HG03354 (cell line): Measurements from ENCODE around the gene KCNQ5.
A peak's percentile ranks its signal among the peaks of the same experiment; 100 is the strongest.

ENCODE experiments used
- ATAC-seq: cut with Tn5 transposase; IDR thresholded peaks from one replicate; pipeline ENCODE4 v1.9.1; 2021; ENCODE audit warnings: mild to moderate bottlenecking; ENCODE audit not compliant: unreplicated experiment, poor library complexity, severe bottlenecking

The KCNQ5 gene

GRCh38 chr6:73024598-73024997 lies 402.7 kb downstream of the KCNQ5 start:
- ATAC-seq, result no peak

DNA sequence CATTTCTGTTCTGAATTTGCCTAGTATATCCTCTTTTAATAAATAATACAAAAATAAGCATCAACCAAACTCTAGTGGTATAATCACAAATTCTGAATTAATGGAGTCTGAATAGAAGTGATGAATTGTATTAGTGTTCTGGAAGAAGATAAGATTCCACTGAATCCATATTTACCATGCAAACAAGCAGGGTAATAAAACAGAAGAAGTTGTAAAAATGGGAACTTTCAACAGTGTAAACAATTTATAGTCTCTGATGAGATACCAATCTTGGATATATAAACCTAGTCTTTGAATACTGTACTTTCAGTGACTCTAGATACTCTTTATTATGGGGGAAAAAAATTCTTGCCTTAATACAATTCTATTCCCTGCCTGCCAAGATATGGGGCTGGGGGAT lies 405.8 kb downstream of the KCNQ5 start:
- ATAC-seq, result no peak

- ATAC-seq, result no peak
Observed at GRCh38 chr6:73028124-73028766, 406.4 kb downstream of the KCNQ5 start.

GRCh38 chr6:73028893-73029450 lies 407.1 kb downstream of the KCNQ5 start:
- ATAC-seq, result no peak

DNA sequence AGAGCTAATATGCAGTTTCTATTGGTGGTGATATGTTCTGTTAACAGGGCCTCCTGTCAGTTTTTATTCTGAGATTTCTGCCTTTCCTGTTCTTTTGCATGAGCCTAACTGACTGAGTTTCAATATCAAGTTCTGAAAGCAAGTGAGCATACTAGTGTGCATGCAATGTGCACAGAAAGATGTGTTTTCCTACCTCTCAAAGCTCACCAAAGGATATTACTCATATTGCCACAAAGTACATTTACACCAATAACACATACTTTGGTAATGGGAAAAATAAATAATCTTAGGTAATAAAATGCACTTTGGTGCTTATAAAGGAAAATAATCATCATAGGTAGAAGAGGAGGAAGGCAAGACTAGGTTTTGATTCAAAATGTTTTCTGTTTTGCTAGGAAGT lies 408.4 kb downstream of the KCNQ5 start:
- peak; percentile 64 for ATAC-seq

DNA sequence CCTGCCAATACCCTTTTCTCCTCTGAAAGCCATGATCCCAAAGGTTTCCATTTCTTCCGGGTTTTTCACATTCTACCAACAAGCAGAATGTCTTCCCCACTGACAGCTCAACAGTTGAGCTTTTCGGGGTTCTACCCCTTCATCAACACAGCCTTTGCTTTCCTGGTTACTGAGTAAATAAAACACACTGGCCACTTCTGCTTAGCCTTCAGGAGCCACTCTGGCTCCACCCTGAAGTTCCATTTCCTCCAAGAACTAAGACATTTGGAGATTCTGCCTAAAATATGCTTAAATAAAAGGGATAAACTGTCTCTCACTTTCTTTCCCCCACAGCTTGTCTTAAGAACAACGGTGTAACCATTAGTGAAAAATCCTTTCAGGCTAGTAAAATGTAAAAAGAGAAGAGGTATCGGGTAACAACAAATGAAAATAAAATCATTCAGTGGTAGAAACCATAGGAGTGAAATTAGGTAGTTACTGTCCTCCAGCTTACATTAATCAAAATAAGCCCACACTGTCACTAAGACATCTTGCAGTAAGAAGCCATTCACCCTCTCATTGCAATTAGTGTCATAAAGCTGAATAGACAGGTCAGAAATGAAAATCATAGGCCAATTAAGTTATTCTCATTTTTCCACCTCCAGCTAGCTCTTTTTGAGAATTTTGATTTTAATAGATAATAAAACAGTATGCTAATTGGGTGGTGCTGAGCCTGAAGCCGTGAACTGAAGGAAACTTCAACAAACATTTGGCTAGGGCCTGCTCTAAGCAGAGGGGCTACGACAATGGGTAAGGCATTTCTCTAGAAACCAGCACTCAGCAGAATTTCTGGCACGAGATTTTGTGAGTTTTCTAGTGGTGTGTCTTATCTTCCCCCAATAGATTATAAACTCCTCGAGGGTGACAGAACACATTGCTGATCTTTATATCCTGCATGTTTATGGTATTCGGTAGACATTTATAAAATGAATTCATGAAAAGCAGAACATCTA lies 409.2 kb downstream of the KCNQ5 start:
- peak; percentile 35 for ATAC-seq

DNA sequence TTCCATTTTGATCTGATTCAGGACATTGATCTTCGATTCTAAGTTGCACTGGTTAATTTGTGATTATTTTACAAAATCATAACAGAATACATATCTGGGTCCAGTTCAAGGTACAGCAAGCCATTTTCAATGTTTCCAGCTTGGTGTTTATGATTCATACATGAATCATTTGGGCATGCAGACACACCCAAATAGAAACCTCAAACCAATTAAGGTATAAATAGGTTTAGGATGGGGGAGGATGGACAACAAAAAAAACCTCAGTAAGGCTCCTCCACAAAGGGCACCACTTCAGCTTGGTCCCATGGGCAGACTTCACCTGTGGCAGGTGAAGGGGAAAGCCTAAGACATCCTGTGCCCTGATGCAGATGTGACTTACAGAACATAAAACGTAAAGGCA lies 410.7 kb downstream of the KCNQ5 start:
- no peak for ATAC-seq

GRCh38 chr6:73036689-73037088 lies 414.8 kb downstream of the KCNQ5 start:
- ATAC-seq, result no peak

GRCh38 chr6:73041051-73041450 lies 419.2 kb downstream of the KCNQ5 start:
- ATAC-seq, result no peak

GRCh38 chr6:73042892-73043291 lies 421.0 kb downstream of the KCNQ5 start:
- no peak for ATAC-seq

DNA sequence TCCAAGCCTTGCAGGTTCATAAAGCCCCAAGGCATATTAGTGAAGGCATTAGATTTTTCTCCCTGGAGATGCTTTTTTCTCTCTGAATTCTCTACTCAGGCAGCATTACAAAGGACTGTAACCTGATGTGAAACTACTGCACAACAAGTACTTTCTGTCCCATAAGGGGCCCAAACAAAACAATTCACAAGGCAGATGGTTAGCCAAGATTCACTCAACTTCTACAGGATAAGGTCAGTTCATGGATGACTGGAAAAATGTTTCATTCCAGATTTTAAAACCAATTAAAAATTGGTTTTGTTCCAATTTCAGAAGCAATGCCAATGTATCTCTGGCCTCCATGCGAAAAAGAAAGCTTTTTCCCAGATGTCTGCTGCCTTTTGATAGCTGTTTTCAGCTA lies 421.6 kb downstream of the KCNQ5 start:
- no peak for ATAC-seq

DNA sequence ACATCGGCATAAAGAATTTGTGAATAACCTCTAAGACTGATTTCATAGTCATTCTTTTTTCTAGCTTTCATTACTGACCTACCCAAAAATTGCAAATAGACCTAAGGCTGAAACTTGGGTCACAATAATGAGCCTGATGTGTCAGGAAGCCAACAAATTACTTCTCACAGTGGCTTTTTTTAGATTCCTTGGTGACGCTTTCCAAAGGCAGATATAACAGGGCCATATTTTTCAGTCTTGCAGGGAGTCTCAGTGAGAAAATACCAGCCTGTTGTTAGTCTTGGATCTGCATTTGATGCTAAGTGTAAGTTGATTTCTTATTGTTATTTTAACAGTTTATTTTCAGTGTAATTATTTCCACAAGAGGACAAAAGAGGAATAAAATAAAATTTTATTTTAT lies 423.7 kb downstream of the KCNQ5 start:
- ATAC-seq, result no peak

DNA sequence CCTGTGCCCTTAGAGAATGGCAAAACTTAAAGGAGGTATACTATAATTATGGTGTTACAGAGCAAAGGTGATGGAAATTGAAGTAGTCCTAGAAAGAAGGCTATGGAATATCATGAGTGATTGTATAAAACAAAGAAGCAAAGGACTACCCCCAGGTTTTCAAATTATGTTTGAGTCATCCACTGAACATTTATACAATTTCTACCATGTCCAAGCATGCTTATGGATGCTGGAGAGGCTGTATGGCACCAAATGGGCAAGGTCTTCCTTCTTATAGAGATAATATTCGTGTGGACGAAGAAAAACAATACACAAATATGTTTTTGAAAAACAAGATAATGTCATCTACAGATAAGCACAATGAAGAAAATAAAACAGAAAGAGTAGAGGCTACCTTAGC lies 425.9 kb downstream of the KCNQ5 start:
- no peak for ATAC-seq

GRCh38 chr6:73049971-73050594 lies 428.2 kb downstream of the KCNQ5 start:
- no peak for ATAC-seq

DNA sequence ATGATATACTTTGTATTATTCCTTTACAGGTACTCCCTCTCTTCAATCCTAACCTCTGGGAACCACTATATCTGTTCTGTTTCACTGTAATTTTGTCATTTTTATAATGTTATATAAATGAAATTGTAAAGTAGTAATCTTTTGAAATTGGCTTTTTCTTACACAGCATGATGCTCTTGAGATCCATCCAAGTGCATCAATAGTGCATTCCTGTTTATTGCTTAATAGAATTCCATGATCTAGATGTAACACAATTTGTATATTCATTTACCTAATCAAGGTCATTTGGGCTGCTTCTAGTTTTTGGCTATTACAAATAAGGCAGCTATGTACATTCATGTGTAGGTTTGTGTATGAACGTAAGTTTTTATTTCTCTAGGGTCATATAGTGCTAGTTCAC lies 428.8 kb downstream of the KCNQ5 start:
- ATAC-seq, result no peak

- ATAC-seq, result no peak
Observed at GRCh38 chr6:73051147-73051546, 429.3 kb downstream of the KCNQ5 start.

- no peak for ATAC-seq
Observed at GRCh38 chr6:73054958-73055357, 433.1 kb downstream of the KCNQ5 start.

DNA sequence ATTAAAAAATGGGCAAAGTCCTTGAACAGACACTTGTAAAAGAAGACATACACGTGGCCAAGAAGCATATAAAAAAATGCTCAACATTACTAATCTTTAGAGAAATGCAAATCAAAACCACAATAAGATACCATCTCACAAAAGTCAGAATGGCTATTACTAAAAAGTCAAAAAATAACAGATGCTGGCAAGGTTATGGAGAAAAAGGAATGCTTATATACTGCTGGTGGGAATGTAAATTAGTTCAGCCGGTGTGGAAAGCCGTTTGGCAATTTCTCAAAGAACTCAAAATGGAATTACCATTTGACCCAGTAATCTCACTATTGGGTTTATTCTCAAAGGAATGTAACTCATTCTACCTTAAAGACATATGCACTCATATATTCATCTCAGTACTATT lies 436.9 kb downstream of the KCNQ5 start:
- ATAC-seq, result no peak

- no peak for ATAC-seq
Observed at GRCh38 chr6:73062130-73062529, 440.3 kb downstream of the KCNQ5 start.

- no peak for ATAC-seq
Observed at GRCh38 chr6:73062837-73063236, 441.0 kb downstream of the KCNQ5 start.
